ENCODE measurements around the gene ANKRD55. TPM values are rescaled to one million over a fixed set of nuclear protein-coding genes. Genes with fewer than 3 reads are reported as not detected.

ANKRD55 gene
- total and polyA plus RNA-seq, 2 donors (not counting 1 experiment from before 2014, with no cell fraction given): not detected

- H3K9me3 ChIP-seq (ENCODE audit: control insufficient read depth, insufficient read depth, low read depth, low read length): no peaks in the 10 kb centered on the region
- no peak overlapping the region for H3K4me2 ChIP-seq (ENCODE audit: extremely low read depth, insufficient read depth, low read length)
- no peaks in the 10 kb centered on the region for H3K36me3 ChIP-seq (ENCODE audit: control insufficient read depth, insufficient read depth, low read length)
- H3K4me3 ChIP-seq (replicated peaks in 1 of 4; ENCODE audit: control extremely low read depth in 1 of 4, insufficient read depth in 1 of 4, low read depth in 3 of 4, low read length in 4 of 4): no peak overlapping the region
- no peaks in the 10 kb centered on the region for H3K79me2 ChIP-seq (ENCODE audit: control insufficient read depth, insufficient read depth, low read length)
- no peak overlapping the region for H2AFZ ChIP-seq (ENCODE audit: low read length)
- TF ChIP-seq CTCF (conservative IDR thresholded peaks at IDR 0.05 in 1 of 2, IDR thresholded peaks at IDR 0.05 in 1 of 2; ENCODE audit: low read depth in 1 of 2, low read length in 2 of 2): no peak
- no peak for TF ChIP-seq EZH2 (IDR thresholded peaks at IDR 0.05; ENCODE audit: low read length, missing control alignments)
- H3K9ac ChIP-seq (ENCODE audit: insufficient read depth, low read length): no peak overlapping the region
- no peak overlapping the region for H3K27ac ChIP-seq (ENCODE audit: insufficient read depth, low read length)
- H3K27me3 ChIP-seq (ENCODE audit: control insufficient read depth, insufficient read depth, low read length): no peaks in the 10 kb centered on the region
- no peak for DNase-seq (ENCODE audit: low read depth in 2 of 2)
- H3K4me1 ChIP-seq (ENCODE audit: control insufficient read depth, extremely low read depth, insufficient read depth, low read length): peaks cover 15% of the 10 kb centered on the region
- H4K20me1 ChIP-seq (ENCODE audit: control insufficient read depth, extremely low read depth, insufficient read depth, low read length): no peaks in the 10 kb centered on the region
These were observed 44.4 kb upstream of the ANKRD55 start for GRCh38 chr5:56277573-56277972.

- TF ChIP-seq CTCF (conservative IDR thresholded peaks at IDR 0.05 in 1 of 2, IDR thresholded peaks at IDR 0.05 in 1 of 2; ENCODE audit: low read depth in 1 of 2, low read length in 2 of 2): no peak
- no peak for TF ChIP-seq EZH2 (IDR thresholded peaks at IDR 0.05; ENCODE audit: low read length, missing control alignments)
- no peaks in the 10 kb centered on the region for H3K36me3 ChIP-seq (ENCODE audit: control insufficient read depth, insufficient read depth, low read length)
- no peak overlapping the region for H3K4me3 ChIP-seq (replicated peaks in 1 of 4; ENCODE audit: control extremely low read depth in 1 of 4, insufficient read depth in 1 of 4, low read depth in 3 of 4, low read length in 4 of 4)
- H2AFZ ChIP-seq (ENCODE audit: low read length): no peak overlapping the region
- no peaks in the 10 kb centered on the region for H3K79me2 ChIP-seq (ENCODE audit: control insufficient read depth, insufficient read depth, low read length)
- DNase-seq (ENCODE audit: low read depth in 2 of 2): no peak
- no peak overlapping the region for H3K27ac ChIP-seq (ENCODE audit: insufficient read depth, low read length)
- no peaks in the 10 kb centered on the region for H3K9me3 ChIP-seq (ENCODE audit: control insufficient read depth, insufficient read depth, low read depth, low read length)
- H3K27me3 ChIP-seq (ENCODE audit: control insufficient read depth, insufficient read depth, low read length): no peaks in the 10 kb centered on the region
- H3K4me1 ChIP-seq (ENCODE audit: control insufficient read depth, extremely low read depth, insufficient read depth, low read length): peaks cover 4% of the 10 kb centered on the region
- no peak overlapping the region for H3K9ac ChIP-seq (ENCODE audit: insufficient read depth, low read length)
- no peak overlapping the region for H3K4me2 ChIP-seq (ENCODE audit: extremely low read depth, insufficient read depth, low read length)
- H4K20me1 ChIP-seq (ENCODE audit: control insufficient read depth, extremely low read depth, insufficient read depth, low read length): no peaks in the 10 kb centered on the region
These were observed 40.3 kb upstream of the ANKRD55 start for GRCh38 chr5:56273376-56273955.

- Histone ChIP-seq H3K9me3 (ENCODE audit: control insufficient read depth, insufficient read depth, low read depth, low read length) (no peaks in the 10 kb centered on the region), H3K27me3 (ENCODE audit: control insufficient read depth, insufficient read depth, low read length) (no peaks in the 10 kb centered on the region), H3K4me1 (ENCODE audit: control insufficient read depth, extremely low read depth, insufficient read depth, low read length) (no peaks in the 10 kb centered on the region), H3K4me3 (replicated peaks in 1 of 4; ENCODE audit: control extremely low read depth in 1 of 4, insufficient read depth in 1 of 4, low read depth in 3 of 4, low read length in 4 of 4) (no peak overlapping the region), H3K36me3 (ENCODE audit: control insufficient read depth, insufficient read depth, low read length) (no peaks in the 10 kb centered on the region), H3K79me2 (ENCODE audit: control insufficient read depth, insufficient read depth, low read length) (no peaks in the 10 kb centered on the region), H4K20me1 (ENCODE audit: control insufficient read depth, extremely low read depth, insufficient read depth, low read length) (no peaks in the 10 kb centered on the region), H3K4me2 (ENCODE audit: extremely low read depth, insufficient read depth, low read length) (no peak overlapping the region), H2AFZ (ENCODE audit: low read length) (no peak overlapping the region), H3K9ac (ENCODE audit: insufficient read depth, low read length) (no peak overlapping the region), H3K27ac (ENCODE audit: insufficient read depth, low read length) (no peak overlapping the region)
- TF ChIP-seq CTCF (conservative IDR thresholded peaks at IDR 0.05 in 1 of 2, IDR thresholded peaks at IDR 0.05 in 1 of 2; ENCODE audit: low read depth in 1 of 2, low read length in 2 of 2): no peak
- TF ChIP-seq EZH2 (IDR thresholded peaks at IDR 0.05; ENCODE audit: low read length, missing control alignments): no peak
- DNase-seq (ENCODE audit: low read depth in 2 of 2): no peak
These were observed 39.6 kb upstream of the ANKRD55 start for GRCh38 chr5:56272765-56273164.

All from fibroblast of lung (primary cell).